ENCODE data around the gene UBN1.

DNA sequence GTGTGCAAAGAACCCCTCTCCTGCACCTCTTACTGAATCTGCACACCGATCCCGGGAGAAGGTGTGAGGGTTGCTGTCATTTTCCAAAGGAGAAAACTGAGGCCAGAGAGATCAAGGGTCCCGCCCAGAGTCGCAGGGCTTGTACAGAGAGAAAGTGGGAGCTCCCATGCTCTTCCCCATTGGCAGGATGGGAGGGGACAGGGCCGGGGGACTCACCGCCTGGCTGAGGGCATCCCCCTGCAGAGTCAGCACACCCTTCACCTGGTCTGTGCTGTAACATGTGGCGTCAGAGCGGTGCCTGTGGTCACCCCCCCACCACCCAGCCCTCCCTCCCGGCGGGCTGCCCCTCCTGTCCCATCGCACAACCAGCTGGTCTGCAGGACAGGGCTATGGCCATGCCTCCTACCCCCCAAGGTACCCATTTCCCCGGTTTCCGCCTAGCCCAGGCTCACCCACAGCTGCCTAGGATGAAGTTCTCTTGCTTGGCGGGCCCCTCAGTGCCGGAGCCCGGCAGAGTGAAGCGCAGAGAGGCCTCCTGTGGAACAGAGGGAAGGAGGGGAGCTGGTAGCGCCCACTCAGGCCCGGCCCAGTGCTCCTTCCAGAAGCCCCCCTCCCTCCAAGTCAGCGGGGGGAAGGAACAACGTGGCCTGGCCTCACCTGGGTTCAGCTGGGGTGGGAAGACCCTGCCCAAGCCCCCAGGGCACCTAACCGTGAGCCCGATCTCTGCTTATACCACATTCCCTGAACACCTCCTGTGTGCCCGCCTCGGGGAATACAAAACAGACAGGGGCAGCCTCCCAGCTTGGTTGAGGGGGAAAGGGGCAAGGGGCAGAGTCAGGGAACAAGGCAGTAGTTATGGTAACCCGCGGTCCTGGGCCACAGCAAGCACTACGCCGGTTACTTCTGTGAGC, 46.0 kb upstream of the UBN1 start:
- TF ChIP-seq CTCF (IDR thresholded peaks at IDR 0.05) (no peak), POLR2A (IDR thresholded peaks at IDR 0.05) (no peak)
